Embryonic facial prominence (tissue), 1 donor: ENCODE data around the gene CTDP1.

Source experiments
- DNase-seq: peaks from one replicate; pipeline ENCODE4 v3.0.0-alpha.2; 2016; ENCODE audit errors: extremely low spot score

Gene CTDP1

GRCh38 chr18:79644666-79645057, 34.9 kb upstream of the CTDP1 start:
- DNase-seq = peak; percentile 74

GRCh38 chr18:79645291-79645983, 34.2 kb upstream of the CTDP1 start:
- no peak for DNase-seq

- no peak for DNase-seq
These were observed 32.3 kb upstream of the CTDP1 start for GRCh38 chr18:79647307-79647706.

GRCh38 chr18:79650959-79651358, 28.6 kb upstream of the CTDP1 start:
- DNase-seq = no peak

GRCh38 chr18:79657342-79657996, 22.1 kb upstream of the CTDP1 start:
- no peak for DNase-seq

GRCh38 chr18:79658366-79658765, 21.2 kb upstream of the CTDP1 start:
- no peak for DNase-seq

- DNase-seq = no peak
These were observed 19.9 kb upstream of the CTDP1 start for GRCh38 chr18:79659733-79660132.

GRCh38 chr18:79662034-79662433, 17.6 kb upstream of the CTDP1 start:
- no peak for DNase-seq

GRCh38 chr18:79662439-79662838, 17.2 kb upstream of the CTDP1 start:
- no peak for DNase-seq

- DNase-seq = no peak
These were observed 15.0 kb upstream of the CTDP1 start for GRCh38 chr18:79664525-79665125.

- no peak for DNase-seq
These were observed 11.4 kb upstream of the CTDP1 start for GRCh38 chr18:79668203-79668602.

GRCh38 chr18:79672490-79673276, 6.9 kb upstream of the CTDP1 start:
- no peak for DNase-seq

GRCh38 chr18:79677221-79677620, 2.4 kb upstream of the CTDP1 start:
- DNase-seq = no peak

- no peak for DNase-seq
These were observed 1.8 kb upstream of the CTDP1 start for GRCh38 chr18:79677840-79678239.

- peak; percentile 97 for DNase-seq
These were observed 695 bp upstream of the CTDP1 start for GRCh38 chr18:79678665-79679551.

- no peak for DNase-seq
These were observed 687 bp downstream of the CTDP1 start for GRCh38 chr18:79680100-79680879.

GRCh38 chr18:79680891-79681339, 1.3 kb downstream of the CTDP1 start:
- no peak for DNase-seq

- DNase-seq = no peak
These were observed 2.1 kb downstream of the CTDP1 start for GRCh38 chr18:79681484-79682387.

- DNase-seq = no peak
These were observed 2.9 kb downstream of the CTDP1 start for GRCh38 chr18:79682481-79682880.
